Regular cardiac myocyte (primary cell): ENCODE data around the gene TMEM130. TPM values are rescaled to one million over a fixed set of nuclear protein-coding genes. Genes with fewer than 3 reads are reported as not detected.

Experiments
- total RNA-seq: library from RNA; depleted of rRNA; stranded (reverse); fragments of >200 nt; gene quantifications from 2 replicates; pipeline ENCODE4 v1.2.3, GENCODE V29; 2014

Gene TMEM130, protein sequence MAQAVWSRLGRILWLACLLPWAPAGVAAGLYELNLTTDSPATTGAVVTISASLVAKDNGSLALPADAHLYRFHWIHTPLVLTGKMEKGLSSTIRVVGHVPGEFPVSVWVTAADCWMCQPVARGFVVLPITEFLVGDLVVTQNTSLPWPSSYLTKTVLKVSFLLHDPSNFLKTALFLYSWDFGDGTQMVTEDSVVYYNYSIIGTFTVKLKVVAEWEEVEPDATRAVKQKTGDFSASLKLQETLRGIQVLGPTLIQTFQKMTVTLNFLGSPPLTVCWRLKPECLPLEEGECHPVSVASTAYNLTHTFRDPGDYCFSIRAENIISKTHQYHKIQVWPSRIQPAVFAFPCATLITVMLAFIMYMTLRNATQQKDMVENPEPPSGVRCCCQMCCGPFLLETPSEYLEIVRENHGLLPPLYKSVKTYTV
- total RNA-seq = 0.38 and 0.56 TPM in 2 replicates

DNA sequence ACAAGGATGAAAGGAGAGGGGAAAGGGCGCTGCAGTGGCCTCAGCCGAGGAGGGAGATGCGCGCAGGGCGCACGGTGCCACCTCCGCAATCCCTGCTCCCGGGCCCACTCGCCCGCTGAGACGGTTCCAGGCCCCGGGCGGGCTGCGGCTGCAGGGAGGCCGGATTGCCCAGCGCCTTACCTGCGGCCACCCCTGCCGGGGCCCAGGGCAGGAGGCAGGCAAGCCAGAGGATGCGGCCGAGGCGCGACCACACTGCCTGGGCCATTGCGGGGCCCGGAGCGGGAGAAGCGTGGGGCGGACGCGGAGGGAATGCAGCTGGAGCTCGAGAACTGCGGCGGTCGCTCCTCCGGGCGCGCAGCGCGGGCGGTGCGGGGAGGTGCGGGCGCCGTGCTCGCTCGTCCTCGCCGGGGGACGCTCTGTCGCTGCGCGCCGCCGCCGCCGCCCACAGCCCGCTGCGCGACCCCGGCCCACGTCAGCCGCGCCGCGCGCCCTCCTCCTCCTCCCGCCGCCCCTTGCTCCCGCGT is at the start of gene TMEM130:
TMEM130 (minus strand) TSS at position 418 of the 524 bp plus-strand sequence; CDS start at position 265, 153 bp downstream.

DNA sequence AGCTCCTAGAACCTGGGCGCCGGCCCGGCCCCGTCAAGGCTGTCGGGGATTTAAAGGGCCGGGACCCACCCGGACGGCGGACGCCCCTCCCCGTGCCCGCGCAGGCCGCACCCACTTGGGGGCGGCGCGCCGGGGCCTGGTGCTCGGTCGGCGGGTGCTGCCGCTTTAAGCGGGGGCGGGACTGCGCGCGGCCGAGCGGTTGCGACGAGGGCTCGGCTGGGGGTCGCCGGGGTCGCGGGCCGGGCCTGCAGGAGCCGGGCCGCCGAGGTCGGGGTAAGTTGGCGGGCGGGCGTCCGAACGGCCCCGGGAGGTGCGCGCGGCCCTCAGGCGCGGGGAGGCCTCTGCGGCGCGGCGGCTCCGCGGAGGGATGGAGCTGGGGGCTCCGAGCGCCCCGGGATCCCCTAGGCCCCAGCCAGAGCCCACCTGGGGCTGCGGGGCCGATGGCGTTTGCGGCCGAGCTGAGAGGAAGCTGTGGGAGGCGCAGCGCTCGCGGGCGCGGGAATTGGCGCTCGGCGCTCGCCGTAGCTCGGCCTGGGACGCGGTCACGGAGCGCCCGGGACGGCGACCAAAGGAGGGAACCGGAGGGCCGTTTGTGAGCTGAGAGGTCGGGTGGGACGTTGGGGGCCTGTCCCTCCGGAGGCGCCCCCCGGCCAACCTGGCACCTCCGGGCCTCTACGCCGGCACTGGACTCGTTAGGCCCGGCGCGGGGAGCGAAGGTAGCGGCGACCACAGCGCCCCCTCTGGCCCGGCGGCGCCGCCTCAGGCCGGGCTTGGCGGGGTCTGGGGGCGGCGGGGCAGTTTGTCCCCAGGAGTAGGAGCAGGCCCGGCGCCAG is 8.8 kb upstream of the TMEM130 start, which contains the start of gene TRRAP:
TRRAP (plus strand) TSS at position 168 of the 833 bp plus-strand sequence. CDS start 2,619 bp downstream, outside the sequence.

Other genes starting within 250 kb of the TMEM130 start
- gene TRRAP, start 8.5 kb upstream of the TMEM130 start, total RNA-seq = 11.6 and 14.2 TPM in 2 replicates